PFSK-1 (cell line): ENCODE results near the gene OR4K17.

Experiments
- POLR2AphosphoS5 ChIP-seq: IDR thresholded peaks from 2 replicates; pipeline ENCODE4 v1.6.1; 2012; ENCODE audit warnings: low read depth, mild to moderate bottlenecking, control low read depth, low read length, moderate library complexity
- REST ChIP-seq, 2 experiments: IDR thresholded peaks; 2 replicates each; pipeline versions ENCODE4 v1.6.1 to v1.8.0; 2011 to 2012; ENCODE audit warnings: low read depth in 2 of 2, low read length in 2 of 2, control low read depth in 1 of 2, inconsistent platforms in 1 of 2, mild to moderate bottlenecking in 1 of 2, moderate library complexity in 1 of 2; ENCODE audit not compliant: insufficient read depth in 1 of 2

- TF ChIP-seq POLR2AphosphoS5: no peak
- TF ChIP-seq REST (IDR thresholded peaks at IDR 0.05; ENCODE audit: insufficient read depth in 1 of 2, low read depth in 2 of 2, low read length in 2 of 2): no peak
Observed at GRCh38 chr14:20110438-20110837, at the start of gene OR4K17.
